Measurements from ENCODE around the gene CCDC88A.
"Not testable (repeated sequence)": the region's sequence is repeated elsewhere in the genome, so short reads cannot be mapped to it uniquely, and the experiment has no call there.

CCDC88A gene

GRCh38 chr2:55384786-55385185 is 34.9 kb downstream of the CCDC88A start:
- DNase-seq, result no peak

GRCh38 chr2:55371376-55371775 is 48.3 kb downstream of the CCDC88A start:
- no peak for DNase-seq

- DNase-seq, result no peak
Measured at GRCh38 chr2:55370208-55370607, 49.4 kb downstream of the CCDC88A start.

- DNase-seq, result no peak
Measured at GRCh38 chr2:55365303-55365702, 54.4 kb downstream of the CCDC88A start.

DNA sequence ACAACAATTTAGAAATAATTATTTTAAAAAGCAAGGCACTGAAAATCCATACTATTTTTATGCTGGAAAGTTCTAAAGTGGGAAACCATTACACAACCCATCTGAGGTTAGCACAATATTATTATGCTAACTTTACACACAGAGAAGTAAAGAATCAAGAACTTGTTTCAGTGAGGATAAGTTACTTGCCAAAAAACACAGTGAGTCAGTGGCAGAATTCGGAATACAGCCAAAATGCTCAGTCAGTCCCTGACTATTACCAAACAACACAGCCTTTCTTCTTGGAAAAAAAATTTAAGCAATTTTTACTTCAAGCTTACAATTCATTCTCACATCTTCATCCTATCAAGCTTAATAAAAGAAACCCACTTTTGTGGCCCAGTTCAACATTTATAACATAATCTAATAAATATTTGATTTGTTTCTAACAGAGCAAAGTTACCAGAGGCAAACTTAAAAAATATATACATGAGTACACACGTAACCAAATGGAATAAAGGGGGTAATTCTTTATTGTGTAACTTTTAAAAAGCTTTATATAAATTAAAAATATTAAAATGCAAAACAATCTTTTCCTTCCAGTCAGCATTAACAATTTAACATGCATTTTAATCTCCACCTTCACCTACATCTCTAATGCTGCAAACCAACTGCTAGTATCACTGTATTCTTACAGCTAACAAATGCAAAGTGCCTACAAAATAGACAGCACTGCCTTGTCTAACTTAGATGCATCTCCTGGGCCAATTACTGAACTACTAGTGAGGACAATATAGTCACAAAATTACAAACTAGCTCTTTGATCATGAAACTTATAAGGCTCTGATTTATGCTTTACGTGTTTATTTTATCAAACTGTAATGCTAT is 55.2 kb downstream of the CCDC88A start:
- DNase-seq, result no peak

DNA sequence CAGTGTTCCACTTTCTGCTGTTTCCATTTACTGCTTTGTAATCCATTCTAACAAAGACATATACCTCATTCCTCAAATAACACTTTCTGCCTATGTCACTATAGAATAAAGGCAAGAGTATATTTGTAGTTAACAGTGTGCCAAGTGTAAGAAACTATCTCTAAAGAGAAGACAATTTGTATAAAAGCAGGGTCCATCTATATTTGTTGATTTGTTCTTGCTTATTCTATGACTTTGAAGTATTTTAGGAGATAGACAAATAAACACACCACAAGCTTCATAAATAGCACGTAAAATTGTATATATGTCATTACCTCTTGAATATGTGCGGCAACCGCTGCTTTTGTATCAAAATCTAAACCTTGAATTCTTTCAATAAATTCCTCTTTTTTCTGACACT is 56.0 kb downstream of the CCDC88A start:
- no peak for DNase-seq

DNA sequence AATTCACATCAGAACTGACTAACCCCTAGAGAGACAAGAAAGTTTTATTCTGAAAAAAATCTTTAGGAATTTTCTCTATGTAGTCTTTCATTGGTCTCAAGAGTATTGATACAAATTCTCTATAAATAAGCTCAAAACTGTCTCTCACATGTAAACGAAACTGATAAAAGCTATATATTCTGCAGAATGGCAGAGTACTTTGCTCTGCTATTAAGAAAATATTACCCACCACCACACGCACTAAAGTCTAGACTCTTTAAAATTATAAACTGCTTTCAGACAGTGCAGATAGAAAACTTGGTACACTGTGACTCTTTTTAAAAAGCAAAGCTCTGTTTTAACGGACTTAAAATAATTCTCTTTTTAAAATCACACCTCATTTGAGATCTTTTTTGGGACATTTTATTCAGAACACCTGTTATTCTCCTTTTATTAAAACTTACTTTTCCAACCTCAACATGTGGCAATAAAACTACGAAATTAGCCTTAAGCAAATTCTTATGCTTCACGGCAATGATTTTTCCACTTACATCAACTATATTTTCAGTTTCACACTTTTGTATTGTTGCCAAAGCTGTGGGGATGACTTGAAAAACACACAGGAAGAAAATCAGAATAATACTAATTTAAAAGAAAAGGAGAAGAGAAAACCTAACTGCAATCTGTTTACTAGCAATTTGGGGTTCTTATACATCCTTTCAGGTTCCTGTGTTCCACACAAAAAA is 58.0 kb downstream of the CCDC88A start:
- no peak for DNase-seq

- no peak for DNase-seq
Measured at GRCh38 chr2:55358451-55358850, 61.2 kb downstream of the CCDC88A start.

- no peak for DNase-seq
Measured at GRCh38 chr2:55357927-55358326, 61.7 kb downstream of the CCDC88A start.

DNA sequence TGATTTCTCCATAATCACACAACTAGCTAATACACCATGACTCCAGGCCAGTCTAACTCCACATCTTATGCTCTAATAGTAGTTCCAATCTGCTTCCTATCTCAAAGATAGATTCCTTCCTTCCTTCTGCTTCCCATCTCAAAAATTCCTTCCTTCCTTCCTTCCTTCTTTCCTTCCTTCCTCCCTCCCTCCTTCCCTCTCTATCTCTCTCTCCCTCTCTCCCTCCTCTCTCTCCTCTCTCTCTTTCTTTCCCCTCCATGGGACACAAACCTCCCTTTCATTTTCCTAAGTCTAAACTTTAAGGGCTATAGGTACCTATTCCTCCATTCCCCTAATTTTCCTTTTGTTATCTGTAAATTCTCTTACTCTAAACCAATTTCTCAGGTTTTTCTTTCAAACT is 62.5 kb downstream of the CCDC88A start:
- DNase-seq, result no peak

DNA sequence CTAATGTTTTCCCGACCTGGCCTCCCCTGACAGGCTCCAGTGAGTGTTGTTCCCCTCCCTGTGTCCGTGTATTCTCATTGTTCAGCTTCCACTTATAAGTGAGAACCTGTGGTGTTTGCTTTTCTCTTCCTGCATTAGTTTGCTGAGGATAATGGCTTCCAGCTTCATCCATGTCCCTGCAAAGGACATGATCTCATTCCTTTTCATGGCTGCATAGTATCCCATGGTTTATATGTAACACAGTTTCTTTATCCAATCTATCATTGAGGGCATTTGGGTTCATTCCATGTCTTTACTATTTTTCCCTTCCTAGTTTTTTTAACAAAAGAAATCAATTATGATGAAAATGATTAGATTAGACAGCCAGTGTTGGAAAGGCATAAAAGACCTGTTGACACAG is 63.5 kb downstream of the CCDC88A start:
- not testable (repeated sequence) for DNase-seq

DNA sequence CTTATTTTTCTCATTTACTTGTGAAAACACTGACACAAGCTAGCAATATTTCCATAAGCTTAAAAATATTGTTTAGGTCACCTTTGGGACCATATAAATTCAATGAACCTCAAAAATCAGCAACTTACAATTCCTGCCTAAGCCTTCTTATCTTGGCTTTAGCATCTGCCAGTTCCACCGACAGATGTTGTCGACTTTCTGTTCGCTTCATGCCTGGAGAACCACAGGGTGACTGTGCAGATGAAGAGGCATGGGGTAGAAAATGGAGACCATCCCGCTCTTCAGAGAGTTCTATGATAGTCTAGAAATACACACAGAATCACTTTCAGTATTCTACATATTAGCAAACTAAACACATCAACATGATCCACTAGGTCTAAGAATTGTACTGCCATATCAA is 64.2 kb downstream of the CCDC88A start:
- no peak for DNase-seq

GRCh38 chr2:55351672-55352071 is 68.0 kb downstream of the CCDC88A start:
- DNase-seq, result no peak

DNA sequence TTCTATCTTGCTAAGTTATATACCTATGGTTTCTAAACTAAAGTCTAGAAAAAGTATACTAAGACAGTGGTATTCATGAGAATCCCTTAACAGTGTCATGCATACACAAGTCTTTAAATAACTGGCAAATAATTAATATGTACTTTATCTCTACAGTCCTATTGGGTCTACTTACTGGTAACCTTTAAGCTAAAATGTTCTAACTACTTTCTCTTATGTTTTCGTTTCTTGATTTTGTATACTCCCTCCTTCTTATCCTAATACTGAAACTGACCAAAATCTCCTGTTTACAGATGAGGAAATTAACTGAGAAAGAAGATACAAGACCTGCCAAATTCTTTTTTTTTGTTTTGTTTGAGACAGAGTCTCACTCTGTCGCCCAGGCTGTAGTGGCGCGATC is 74.6 kb downstream of the CCDC88A start:
- no peak for DNase-seq

- DNase-seq, result no peak
Measured at GRCh38 chr2:55338268-55338667, 81.4 kb downstream of the CCDC88A start.

DNA sequence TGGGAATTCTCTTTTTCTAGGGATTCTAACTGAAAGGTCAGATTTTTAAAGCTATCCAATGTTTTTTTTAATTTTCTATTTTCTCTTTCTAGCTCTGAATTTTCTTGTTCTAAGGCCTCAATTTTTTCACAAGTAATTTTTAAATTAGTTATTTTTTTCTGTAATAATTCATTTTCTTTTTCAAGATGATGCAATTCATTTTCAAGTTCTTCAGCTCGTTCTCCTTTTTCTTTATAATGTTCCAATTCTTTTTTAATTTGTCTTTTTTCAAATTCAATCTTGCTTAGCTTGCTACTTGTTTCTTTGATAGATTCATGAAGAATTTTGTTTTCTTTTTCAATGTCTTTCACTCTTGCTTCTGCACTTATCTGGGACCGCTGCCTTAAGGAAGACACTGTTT is 84.9 kb downstream of the CCDC88A start:
- no peak for DNase-seq

- no peak for DNase-seq
Measured at GRCh38 chr2:55330541-55331297, 88.9 kb downstream of the CCDC88A start.

- no peak for DNase-seq
Measured at GRCh38 chr2:55327470-55328230, 92.0 kb downstream of the CCDC88A start.

DNA sequence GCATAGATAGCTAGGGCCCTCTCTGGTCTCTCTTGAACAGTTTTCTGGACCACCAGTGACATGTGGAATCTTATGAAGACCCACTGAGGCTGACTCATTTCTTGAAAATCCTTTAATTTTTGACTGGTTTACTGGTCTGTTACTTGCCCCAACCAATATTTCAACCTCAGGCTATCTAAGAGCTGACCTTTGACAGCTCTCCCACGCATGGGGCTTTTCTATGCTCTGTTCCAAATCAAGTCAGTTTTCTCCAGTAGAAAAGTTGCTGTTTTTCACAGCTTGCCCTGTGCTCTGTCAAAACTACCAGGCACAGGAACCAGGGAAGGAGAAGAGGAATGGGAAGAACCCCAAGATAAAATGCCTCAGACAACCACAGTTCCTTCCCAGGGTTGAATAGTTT is 104.7 kb downstream of the CCDC88A start:
- no peak for DNase-seq

DNA sequence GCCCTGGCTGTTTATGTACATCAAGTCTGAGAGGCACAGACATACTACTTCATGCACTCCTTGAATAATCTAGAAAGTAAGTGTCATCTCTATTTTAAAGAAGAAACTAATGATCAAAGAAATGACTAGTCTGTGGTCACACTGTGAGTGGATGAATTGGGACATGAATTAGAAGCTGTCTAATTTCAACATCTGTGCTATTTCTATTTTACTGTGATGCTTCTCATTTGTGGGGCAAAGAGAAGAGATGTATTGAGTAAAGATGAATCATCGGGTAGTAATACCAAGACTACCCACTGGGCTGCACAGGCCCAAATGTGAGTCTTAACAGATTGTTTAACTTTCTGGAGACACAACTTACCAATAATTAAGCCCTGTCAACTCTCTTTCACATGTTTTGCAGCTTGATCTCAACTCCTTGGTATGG is 108.2 kb downstream of the CCDC88A start:
- no peak for DNase-seq

GRCh38 chr2:55309446-55309845 is 110.2 kb downstream of the CCDC88A start:
- no peak for DNase-seq

GRCh38 chr2:55302241-55302640 is 117.4 kb downstream of the CCDC88A start:
- DNase-seq, result no peak

- no peak for DNase-seq
Measured at GRCh38 chr2:55301277-55301676, 118.4 kb downstream of the CCDC88A start.

All from NCI-H1092 (cell line).